HG02763 (cell line): ENCODE results near the gene NARS2.

Experiments
- ATAC-seq: cut with Tn5 transposase; IDR thresholded peaks from one replicate; pipeline ENCODE4 v1.9.1; 2021; ENCODE audit warnings: mild to moderate bottlenecking, moderate library complexity; ENCODE audit not compliant: unreplicated experiment

Gene NARS2

GRCh38 chr11:78446210-78446609, 128.5 kb downstream of the NARS2 start:
- no peak for ATAC-seq

DNA sequence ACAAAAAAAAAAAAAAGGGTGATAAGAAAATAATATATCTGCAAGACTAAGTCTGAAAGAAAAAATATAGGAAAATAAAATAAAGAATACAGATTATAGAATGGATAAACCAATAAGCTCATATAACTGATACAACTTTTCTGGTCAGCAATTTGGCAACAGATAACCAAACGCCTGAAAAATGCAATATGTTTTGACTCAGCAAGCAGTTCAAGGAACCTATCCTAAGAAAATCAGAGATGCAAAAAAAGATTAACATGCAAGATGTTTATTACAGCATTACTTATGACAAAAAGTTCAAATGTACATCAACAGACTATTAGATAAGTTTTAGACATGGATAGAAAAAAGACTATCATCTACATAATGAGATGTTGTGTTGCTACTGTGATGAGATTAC, 129.9 kb downstream of the NARS2 start:
- ATAC-seq: no peak

- ATAC-seq: no peak
Observed at GRCh38 chr11:78441956-78442355, 132.7 kb downstream of the NARS2 start.

GRCh38 chr11:78438298-78438975, 136.2 kb downstream of the NARS2 start:
- ATAC-seq: peak; percentile 84

- no peak for ATAC-seq
Observed at GRCh38 chr11:78432956-78433355, 141.7 kb downstream of the NARS2 start.

GRCh38 chr11:78432058-78432515, 142.6 kb downstream of the NARS2 start:
- no peak for ATAC-seq

DNA sequence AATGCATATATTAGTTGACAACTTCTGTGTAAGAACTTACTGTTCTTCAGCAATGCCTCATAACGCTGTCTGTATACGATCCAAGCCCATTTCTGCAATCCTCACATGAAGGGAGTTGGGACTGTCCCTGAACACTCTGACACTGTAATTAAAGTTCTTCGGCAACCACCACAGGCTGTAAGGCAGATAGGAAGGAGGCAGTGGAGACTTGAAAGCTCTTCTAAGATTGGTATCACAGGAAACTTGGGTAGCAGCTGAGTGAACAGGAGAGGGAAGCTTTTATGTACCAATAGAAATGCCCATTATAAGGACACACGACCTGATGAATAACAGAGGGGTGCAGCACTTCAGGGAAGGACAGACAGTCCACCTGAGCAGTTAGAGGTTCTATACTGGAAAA, 145.0 kb downstream of the NARS2 start:
- no peak for ATAC-seq

DNA sequence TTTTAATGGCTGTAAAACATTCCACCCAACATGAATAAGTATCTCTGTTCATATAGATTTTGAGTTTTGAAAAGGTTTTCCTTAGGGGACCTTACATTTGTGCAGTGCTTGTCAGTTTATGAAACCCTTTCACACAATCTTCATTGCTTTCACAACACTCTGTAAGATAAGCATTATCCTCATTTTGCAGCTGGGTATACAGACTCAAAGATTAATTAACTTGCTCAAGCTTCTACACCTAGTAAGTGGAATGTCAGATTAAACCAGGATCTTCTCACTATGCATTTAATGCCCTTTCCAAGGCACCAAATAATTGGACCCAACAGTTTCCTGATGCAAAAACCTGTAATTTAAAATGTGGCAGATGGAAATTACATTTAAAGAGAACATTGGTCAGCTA, 145.5 kb downstream of the NARS2 start:
- ATAC-seq: no peak

DNA sequence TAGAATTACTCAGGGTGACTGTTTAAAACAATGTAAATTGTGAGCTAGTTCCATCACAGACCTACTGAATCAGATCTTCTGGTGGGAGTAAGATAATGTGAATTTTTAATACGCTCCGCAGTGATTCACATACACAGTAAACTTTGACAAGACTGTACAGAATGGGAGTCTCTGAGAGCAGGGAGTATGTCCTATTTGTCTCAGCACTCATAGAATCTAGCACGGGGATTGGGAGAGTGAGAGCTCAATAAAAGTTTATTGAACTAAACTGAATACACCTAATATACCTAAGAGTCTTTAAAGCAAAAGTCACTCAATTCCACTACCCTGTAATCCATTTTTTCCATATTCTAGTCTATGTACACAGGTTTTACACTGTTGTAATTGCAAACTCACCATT, 145.9 kb downstream of the NARS2 start:
- no peak for ATAC-seq

- ATAC-seq: no peak
Observed at GRCh38 chr11:78428266-78428636, 146.4 kb downstream of the NARS2 start.

DNA sequence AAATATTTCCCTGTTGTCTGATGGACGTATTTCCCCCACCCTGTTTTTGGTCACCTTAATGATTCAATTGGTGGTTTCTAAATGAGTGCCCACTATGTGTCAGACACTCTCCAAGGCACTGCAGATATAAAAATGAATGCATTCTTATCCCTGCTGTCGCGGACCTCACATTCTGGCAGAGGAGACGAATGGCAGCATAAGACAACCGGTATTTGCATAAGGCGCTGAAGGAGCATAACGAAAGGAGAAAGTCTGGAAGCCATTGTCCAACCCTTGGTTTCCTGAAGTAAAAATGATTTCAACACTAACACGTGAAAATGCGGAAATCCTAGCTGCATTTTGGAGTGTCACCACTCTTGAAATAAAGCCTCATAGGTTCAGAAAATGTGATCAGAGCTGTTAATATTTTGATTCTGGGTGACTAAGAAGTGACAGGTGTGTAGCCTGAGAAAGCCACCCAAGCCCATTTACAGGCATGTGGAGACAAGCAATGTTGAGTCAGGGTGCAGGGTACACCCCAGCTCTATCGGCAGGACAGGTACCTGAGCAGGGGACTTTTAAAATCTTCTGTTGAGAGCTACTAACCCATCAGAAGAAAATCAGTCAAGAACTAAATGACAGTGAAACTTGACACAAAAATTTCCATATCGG, 146.9 kb downstream of the NARS2 start:
- peak; percentile 30 for ATAC-seq

- ATAC-seq: no peak
Observed at GRCh38 chr11:78426845-78427244, 147.8 kb downstream of the NARS2 start.

- ATAC-seq: no peak
Observed at GRCh38 chr11:78425399-78426070, 149.1 kb downstream of the NARS2 start.

DNA sequence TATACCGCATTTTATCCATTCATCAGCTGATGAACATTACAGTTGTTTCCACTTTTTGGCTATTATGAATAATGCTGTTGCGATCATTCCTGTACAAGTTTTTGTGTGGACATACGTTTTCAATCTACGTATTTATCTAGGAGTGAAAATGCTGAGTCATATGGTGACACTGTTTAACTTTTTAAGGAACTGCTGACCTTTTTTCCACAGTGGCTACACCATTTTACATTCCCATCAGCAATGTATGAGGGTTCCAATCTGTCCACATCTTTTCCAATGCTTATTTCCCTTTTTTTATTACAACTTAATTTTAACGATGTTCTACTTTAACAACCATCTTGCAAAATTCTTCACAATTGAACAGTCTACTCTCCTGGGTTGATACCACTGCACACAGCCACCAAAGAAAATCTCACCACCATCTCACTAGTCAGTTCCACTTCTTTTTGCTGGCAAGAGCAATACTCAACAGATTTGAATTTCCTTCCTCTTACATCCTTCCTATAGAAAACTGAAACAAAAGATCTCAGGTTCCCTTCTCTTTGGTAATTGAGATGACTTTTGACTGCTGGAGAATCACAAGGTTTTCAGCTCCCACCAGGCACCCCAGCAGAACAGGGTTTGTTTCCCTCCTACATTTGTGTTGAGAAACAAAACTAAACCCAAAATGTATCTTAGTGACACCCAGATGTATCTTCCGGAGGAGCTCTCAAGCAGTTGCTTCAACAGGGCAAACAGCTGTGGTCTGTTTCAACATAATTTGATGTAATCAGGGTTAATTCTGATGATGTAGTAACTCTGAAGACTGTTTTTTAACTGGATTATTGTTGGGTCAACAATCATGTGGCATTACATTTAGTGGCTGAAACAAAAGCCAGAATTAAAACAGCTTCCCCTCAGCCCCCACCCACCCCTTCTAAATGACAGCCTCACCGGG, 150.1 kb downstream of the NARS2 start:
- ATAC-seq: no peak

- ATAC-seq: no peak
Observed at GRCh38 chr11:78423241-78423640, 151.4 kb downstream of the NARS2 start.

DNA sequence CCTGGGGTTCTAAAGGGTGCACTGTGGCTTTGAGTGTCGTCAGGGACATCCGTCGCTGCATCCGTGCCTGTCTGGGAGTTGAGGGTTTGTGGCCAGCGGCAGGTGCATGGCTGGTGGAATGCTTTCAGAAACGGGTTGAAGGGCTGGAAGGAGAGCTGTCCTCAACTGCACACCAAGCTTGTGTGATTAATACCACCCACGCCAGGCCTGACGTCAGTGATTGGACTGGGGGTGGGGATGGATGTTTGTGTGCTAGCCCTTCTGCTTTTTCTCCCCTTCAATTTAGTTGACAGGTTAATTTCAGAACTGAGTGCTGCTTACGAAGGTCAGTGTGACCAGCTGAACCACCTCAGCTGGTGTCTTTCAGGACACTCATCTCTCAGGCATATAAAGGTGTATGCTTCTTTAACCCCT, 153.9 kb downstream of the NARS2 start:
- ATAC-seq: no peak

- no peak for ATAC-seq
Observed at GRCh38 chr11:78420255-78420764, 154.4 kb downstream of the NARS2 start.

DNA sequence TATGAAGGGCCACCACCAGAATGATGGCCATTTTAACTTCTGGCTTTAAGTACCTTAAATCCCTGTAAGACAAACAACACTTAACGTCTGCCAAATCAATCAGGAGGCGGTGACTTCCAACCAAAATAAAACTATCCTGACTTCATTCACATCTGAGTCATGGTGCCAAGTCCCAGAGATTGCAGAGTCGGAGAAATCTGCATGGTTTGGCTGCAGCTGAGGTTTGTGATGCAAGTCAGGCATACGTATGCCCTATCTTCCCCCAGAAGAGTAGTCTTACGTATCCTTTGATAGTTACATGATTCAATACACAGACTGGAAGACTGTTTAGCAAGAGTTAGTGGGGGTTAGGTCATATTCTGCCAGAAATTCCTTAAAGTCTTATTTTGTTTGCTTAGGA, 155.3 kb downstream of the NARS2 start:
- no peak for ATAC-seq

DNA sequence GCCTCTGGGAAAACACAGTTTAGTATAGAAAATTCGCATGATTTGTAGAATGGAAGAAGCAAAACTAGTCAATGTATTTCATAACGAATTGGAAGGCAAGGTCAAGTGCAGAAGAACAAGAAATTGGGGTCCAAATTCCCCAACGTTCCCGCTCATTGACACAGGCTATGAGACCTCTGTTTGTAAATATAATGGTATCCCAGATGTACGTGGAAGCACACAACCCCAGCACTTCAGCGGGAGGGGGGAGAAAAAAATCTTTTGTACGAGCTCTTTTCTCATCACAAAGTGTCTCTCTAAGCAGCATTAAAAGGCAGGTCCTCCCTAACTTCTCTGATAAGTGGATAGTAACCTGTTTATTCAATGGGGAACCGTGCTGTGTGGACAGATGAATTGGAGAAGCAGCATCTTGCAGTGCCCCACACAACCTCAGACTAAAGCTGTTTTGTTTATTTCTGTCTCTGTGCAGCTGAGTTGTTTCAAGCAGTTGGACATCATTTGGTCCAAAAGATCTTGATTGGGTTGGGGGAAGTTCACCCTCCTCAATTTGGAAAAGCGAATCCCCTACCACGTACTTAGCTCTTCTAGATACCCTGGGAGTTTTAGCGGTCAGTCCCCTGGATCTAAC, 156.0 kb downstream of the NARS2 start:
- ATAC-seq: no peak

- peak; percentile 62 for ATAC-seq
Observed at GRCh38 chr11:78417888-78418583, 156.6 kb downstream of the NARS2 start.
